SK-N-SH (cell line): ENCODE results near the gene ABLIM2. TPM values are rescaled to one million over a fixed set of nuclear protein-coding genes. Genes with fewer than 3 reads are reported as not detected.

Experiments
- CTCF ChIA-PET: fragments of 300-600, 350-600 bp; formaldehyde crosslinking; extraction: SDS; loops from one replicate; lab custom pipeline; 2021; lab: Yijun Ruan, JAX
- POLR2A ChIA-PET: fragments of 350-600 bp; sonication (Branson Sonifier 250); formaldehyde crosslinking; extraction: SDS; loops from one replicate; lab custom pipeline; 2020; ENCODE audit warnings: antibody characterized with exemption, inconsistent platforms; lab: Yijun Ruan, JAX
- DNase-seq: peaks from one replicate; pipeline ENCODE4 v3.0.0; 2012
- H2AFZ ChIP-seq: fragments of 200-600 bp; sonication (generic); 2 replicates; pipeline ENCODE4 v1.8.1; 2016; ENCODE audit warnings: antibody characterized with exemption, mild to moderate bottlenecking, low read depth
- H3F3A ChIP-seq: fragments of 200-600 bp; sonication (generic); replicated peaks from 2 replicates; pipeline ENCODE3; 2016; ENCODE audit warnings: antibody characterized with exemption, mild to moderate bottlenecking; ENCODE audit not compliant: insufficient read depth
- H3K27ac ChIP-seq, 2 experiments: fragments of 200-500 bp in 1 of 2; fragments of 200-600 bp in 1 of 2; sonication (Bioruptor generic) in 1 of 2; sonication (generic), shearing (Covaris generic) in 1 of 2; 2 replicates each; pipeline versions ENCODE4 v1.5.1 to v1.6.1; 2014 to 2016; ENCODE audit warnings: low read depth in 2 of 2, inconsistent platforms in 1 of 2, low read length in 1 of 2, mild to moderate bottlenecking in 1 of 2, mixed read lengths in 1 of 2
- H3K27me3 ChIP-seq: fragments of 200-600 bp; sonication (generic), shearing (Covaris generic); 2 replicates; pipeline ENCODE4 v1.6.1; 2016; ENCODE audit warnings: mixed run types; ENCODE audit not compliant: insufficient read depth
- H3K36me3 ChIP-seq, 2 experiments: fragments of 200-500 bp in 1 of 2; fragments of 200-600 bp in 1 of 2; sonication (Bioruptor generic) in 1 of 2; sonication (generic) in 1 of 2; replicated peaks in 1 of 2; 2 replicates each; pipeline versions ENCODE3 to v1.5.1; 2014 to 2016; ENCODE audit warnings: low read length in 1 of 2, mild to moderate bottlenecking in 1 of 2; ENCODE audit not compliant: insufficient read depth in 2 of 2, control insufficient read depth in 1 of 2
- H3K4me1 ChIP-seq, 2 experiments: fragments of 200-500 bp in 1 of 2; fragments of 200-600 bp in 1 of 2; sonication (Bioruptor generic) in 1 of 2; sonication (generic), shearing (Covaris generic) in 1 of 2; 2 replicates each; pipeline versions ENCODE4 v1.5.1 to v1.6.1; 2014 to 2016; ENCODE audit warnings: low read depth in 1 of 2, low read length in 1 of 2, mixed run types in 1 of 2; ENCODE audit not compliant: insufficient read depth in 2 of 2, control insufficient read depth in 1 of 2
- H3K4me2 ChIP-seq: fragments of 200-600 bp; sonication (generic), shearing (Covaris generic); 2 replicates; pipeline ENCODE4 v1.6.1; 2017; ENCODE audit warnings: mixed run types
- H3K4me3 ChIP-seq, 2 experiments: fragments of 200-500 bp in 1 of 2; fragments of 200-600 bp in 1 of 2; sonication (Bioruptor generic) in 1 of 2; sonication (generic), shearing (Covaris generic) in 1 of 2; 2 replicates each; pipeline versions ENCODE4 v1.5.1 to v1.8.1; 2014 to 2016; ENCODE audit warnings: low read depth in 2 of 2, inconsistent platforms in 1 of 2, low read length in 1 of 2, mild to moderate bottlenecking in 1 of 2, mixed read lengths in 1 of 2, moderate library complexity in 1 of 2
- H3K79me2 ChIP-seq: fragments of 200-600 bp; sonication (generic); 2 replicates; pipeline ENCODE4 v1.8.1; 2017; ENCODE audit warnings: mild to moderate bottlenecking; ENCODE audit not compliant: insufficient read depth
- H3K9ac ChIP-seq: fragments of 200-600 bp; sonication (generic); 2 replicates; pipeline ENCODE4 v1.6.1; 2017; ENCODE audit warnings: mixed run types
- H3K9me2 ChIP-seq: fragments of 200-600 bp; sonication (generic); 2 replicates; pipeline ENCODE4 v1.6.1; 2017; ENCODE audit warnings: mixed run types
- H3K9me3 ChIP-seq: fragments of 200-600 bp; sonication (generic); 2 replicates; pipeline ENCODE4 v1.6.1; 2017; ENCODE audit warnings: mixed run types, mild to moderate bottlenecking, moderate library complexity
- H4K20me1 ChIP-seq: fragments of 200-600 bp; sonication (generic); 2 replicates; pipeline ENCODE4 v1.6.1; 2017; ENCODE audit warnings: mild to moderate bottlenecking, mixed run types; ENCODE audit not compliant: insufficient read depth
- EP300 ChIP-seq, 2 experiments: IDR thresholded peaks; 2 replicates each; pipeline versions ENCODE4 v1.4.0 to v1.6.1; 2012; ENCODE audit warnings: borderline replicate concordance in 1 of 2, low read depth in 1 of 2, low read length in 1 of 2
- FOXM1 ChIP-seq: IDR thresholded peaks from 2 replicates; pipeline ENCODE4 v1.4.0; 2012; ENCODE audit warnings: low read depth, mild to moderate bottlenecking
- MEF2A ChIP-seq: IDR thresholded peaks from 2 replicates; pipeline ENCODE4 v1.4.0; 2012; ENCODE audit warnings: low read depth, borderline replicate concordance
- NFIC ChIP-seq: IDR thresholded peaks from 2 replicates; pipeline ENCODE4 v1.4.0; 2012; ENCODE audit warnings: borderline replicate concordance
- POLR2AphosphoS5 ChIP-seq: IDR thresholded peaks from 2 replicates; pipeline ENCODE4 v1.6.1; 2012; ENCODE audit warnings: low read depth, low read length
- RAD21 ChIP-seq: IDR thresholded peaks from 2 replicates; pipeline ENCODE4 v1.6.1; 2012; ENCODE audit warnings: mild to moderate bottlenecking, low read length
- RCOR1 ChIP-seq: fragments of 150-350 bp; IDR thresholded peaks from 2 replicates; pipeline ENCODE4 v1.6.1; 2017; ENCODE audit warnings: antibody characterized with exemption, low read length
- RXRA ChIP-seq: IDR thresholded peaks from 2 replicates; pipeline ENCODE4 v1.4.0; 2012; ENCODE audit warnings: low read depth, mild to moderate bottlenecking, borderline replicate concordance
- SMC3 ChIP-seq: IDR thresholded peaks from 2 replicates; pipeline ENCODE4 v1.6.1; 2012; ENCODE audit warnings: low read depth, low read length, improper control_type of control experiment
- TEAD4 ChIP-seq: IDR thresholded peaks from 2 replicates; pipeline ENCODE4 v1.4.0; 2012; ENCODE audit warnings: mild to moderate bottlenecking, borderline replicate concordance; ENCODE audit not compliant: insufficient read depth
- WGBS: methylation state at CpG from one replicate; pipeline ENCODE4 v1.1.6; 2017; ENCODE audit warnings: low lambda C conversion rate; 5-methylcytosine and 5-hydroxymethylcytosine counted together
- polyA plus RNA-seq, 3 experiments: library from polyadenylated mRNA; depleted of rRNA; stranded (reverse); fragments of >200 nt; gene quantifications; 2 replicates each; pipeline ENCODE4 v1.2.3, GENCODE V29; 2012
- TF ChIP-seq, protein P1 (sequence below): IDR thresholded peaks from 2 replicates; pipeline ENCODE4 v1.6.1; 2012; ENCODE audit warnings: mild to moderate bottlenecking, low read depth, low read length, moderate library complexity
- TF ChIP-seq, protein P2 (sequence below): IDR thresholded peaks from 2 replicates; pipeline ENCODE4 v1.4.0; 2012; ENCODE audit warnings: low read depth, borderline replicate concordance
- TF ChIP-seq, protein P3 (sequence below): fragments of 200-600 bp; sonication (generic); IDR thresholded peaks from 2 replicates; pipeline ENCODE4 v1.6.1; 2017; ENCODE audit warnings: antibody characterized with exemption, mild to moderate bottlenecking, moderate library complexity

The ABLIM2 gene
- polyA plus RNA-seq, 1 of the 3 experiments (the other 2 are of a cell fraction) = 0.53 TPM

DNA sequence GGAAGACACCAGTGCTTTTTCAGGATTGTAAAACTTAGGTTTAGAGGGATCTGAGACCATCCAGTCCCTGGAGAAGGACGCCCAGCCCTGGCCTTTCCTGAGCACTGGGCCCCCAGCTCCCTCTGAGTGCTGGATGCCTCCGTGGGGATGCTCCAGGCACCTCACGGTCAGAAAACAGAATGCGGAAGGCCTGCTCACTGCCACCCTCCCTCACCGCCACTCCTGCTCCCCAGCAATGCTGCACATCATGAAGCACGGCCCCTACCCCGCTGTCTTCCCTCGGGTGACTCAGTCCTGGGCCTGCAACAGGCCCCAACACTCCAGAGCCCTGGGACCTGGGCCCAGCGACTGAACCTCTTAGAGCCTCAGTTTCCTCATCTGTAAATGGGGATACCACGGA lies 26.2 kb downstream of the ABLIM2 start:
- H3K9ac ChIP-seq = no peak overlapping the region
- no peaks in the 10 kb centered on the region for H3K36me3 ChIP-seq
- no peak for TF ChIP-seq SMC3
- no peak for TF ChIP-seq POLR2AphosphoS5
- TF ChIP-seq TEAD4 = no peak
- no peak for TF ChIP-seq RXRA
- TF ChIP-seq, protein P1, sequence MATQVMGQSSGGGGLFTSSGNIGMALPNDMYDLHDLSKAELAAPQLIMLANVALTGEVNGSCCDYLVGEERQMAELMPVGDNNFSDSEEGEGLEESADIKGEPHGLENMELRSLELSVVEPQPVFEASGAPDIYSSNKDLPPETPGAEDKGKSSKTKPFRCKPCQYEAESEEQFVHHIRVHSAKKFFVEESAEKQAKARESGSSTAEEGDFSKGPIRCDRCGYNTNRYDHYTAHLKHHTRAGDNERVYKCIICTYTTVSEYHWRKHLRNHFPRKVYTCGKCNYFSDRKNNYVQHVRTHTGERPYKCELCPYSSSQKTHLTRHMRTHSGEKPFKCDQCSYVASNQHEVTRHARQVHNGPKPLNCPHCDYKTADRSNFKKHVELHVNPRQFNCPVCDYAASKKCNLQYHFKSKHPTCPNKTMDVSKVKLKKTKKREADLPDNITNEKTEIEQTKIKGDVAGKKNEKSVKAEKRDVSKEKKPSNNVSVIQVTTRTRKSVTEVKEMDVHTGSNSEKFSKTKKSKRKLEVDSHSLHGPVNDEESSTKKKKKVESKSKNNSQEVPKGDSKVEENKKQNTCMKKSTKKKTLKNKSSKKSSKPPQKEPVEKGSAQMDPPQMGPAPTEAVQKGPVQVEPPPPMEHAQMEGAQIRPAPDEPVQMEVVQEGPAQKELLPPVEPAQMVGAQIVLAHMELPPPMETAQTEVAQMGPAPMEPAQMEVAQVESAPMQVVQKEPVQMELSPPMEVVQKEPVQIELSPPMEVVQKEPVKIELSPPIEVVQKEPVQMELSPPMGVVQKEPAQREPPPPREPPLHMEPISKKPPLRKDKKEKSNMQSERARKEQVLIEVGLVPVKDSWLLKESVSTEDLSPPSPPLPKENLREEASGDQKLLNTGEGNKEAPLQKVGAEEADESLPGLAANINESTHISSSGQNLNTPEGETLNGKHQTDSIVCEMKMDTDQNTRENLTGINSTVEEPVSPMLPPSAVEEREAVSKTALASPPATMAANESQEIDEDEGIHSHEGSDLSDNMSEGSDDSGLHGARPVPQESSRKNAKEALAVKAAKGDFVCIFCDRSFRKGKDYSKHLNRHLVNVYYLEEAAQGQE = no peak
- TF ChIP-seq, protein P2, sequence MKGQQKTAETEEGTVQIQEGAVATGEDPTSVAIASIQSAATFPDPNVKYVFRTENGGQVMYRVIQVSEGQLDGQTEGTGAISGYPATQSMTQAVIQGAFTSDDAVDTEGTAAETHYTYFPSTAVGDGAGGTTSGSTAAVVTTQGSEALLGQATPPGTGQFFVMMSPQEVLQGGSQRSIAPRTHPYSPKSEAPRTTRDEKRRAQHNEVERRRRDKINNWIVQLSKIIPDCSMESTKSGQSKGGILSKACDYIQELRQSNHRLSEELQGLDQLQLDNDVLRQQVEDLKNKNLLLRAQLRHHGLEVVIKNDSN = no peak
- TF ChIP-seq RCOR1 = no peak
- no peak for TF ChIP-seq MEF2A
- TF ChIP-seq, protein P3, sequence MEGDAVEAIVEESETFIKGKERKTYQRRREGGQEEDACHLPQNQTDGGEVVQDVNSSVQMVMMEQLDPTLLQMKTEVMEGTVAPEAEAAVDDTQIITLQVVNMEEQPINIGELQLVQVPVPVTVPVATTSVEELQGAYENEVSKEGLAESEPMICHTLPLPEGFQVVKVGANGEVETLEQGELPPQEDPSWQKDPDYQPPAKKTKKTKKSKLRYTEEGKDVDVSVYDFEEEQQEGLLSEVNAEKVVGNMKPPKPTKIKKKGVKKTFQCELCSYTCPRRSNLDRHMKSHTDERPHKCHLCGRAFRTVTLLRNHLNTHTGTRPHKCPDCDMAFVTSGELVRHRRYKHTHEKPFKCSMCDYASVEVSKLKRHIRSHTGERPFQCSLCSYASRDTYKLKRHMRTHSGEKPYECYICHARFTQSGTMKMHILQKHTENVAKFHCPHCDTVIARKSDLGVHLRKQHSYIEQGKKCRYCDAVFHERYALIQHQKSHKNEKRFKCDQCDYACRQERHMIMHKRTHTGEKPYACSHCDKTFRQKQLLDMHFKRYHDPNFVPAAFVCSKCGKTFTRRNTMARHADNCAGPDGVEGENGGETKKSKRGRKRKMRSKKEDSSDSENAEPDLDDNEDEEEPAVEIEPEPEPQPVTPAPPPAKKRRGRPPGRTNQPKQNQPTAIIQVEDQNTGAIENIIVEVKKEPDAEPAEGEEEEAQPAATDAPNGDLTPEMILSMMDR = no peak
- TF ChIP-seq, all 33 proteins: peak for 0
- Histone ChIP-seq H3K9me2 (no peaks in the 10 kb centered on the region), H3F3A (no peaks in the 10 kb centered on the region), H3K27me3 (no peaks in the 10 kb centered on the region; the same call in 1 of the 2 replicates), H3K4me2 (no peak overlapping the region), H2AFZ (no peak overlapping the region), H4K20me1 (no peaks in the 10 kb centered on the region), H3K9me3 (no peaks in the 10 kb centered on the region), H3K4me1 (peaks cover 0 to 26% of the 10 kb centered on the region in 2 experiments; a peak in 1 of 4 replicates), H3K79me2 (no peaks in the 10 kb centered on the region), H3K4me3 (no peak overlapping the region), H3K27ac (no peak overlapping the region)
- WGBS = 44% methylated on average over 6 of the region's 10 CpGs
- CTCF ChIA-PET = no interaction called here
- POLR2A ChIA-PET = no interaction called here
- no peak for DNase-seq

DNA sequence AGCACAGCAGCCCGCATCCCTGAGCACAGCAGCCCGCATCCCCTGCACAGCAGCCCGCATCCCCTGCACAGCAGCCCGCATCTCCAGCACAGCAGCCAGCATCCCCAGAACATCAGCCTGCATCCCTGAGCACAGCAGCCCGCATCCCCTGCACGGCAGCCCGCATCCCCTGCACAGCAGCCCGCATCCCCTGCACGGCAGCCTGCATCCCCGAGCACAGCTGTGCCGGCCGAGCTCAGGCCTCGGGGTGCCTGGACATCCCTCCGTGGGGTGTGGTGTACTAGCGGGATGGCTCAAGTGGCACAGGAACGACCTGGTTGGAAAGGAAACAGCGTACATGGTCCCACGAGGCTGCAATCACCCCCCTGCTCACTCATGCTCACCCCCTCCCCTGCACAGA lies 26.8 kb downstream of the ABLIM2 start:
- Histone ChIP-seq H3K9me3 (no peaks in the 10 kb centered on the region), H3K27me3 (no peaks in the 10 kb centered on the region; the same call in 1 of the 2 replicates), H3F3A (no peaks in the 10 kb centered on the region), H3K9me2 (no peaks in the 10 kb centered on the region), H3K4me1 (peaks cover 0 to 29% of the 10 kb centered on the region in 2 experiments; a peak in 1 of 4 replicates), H4K20me1 (no peaks in the 10 kb centered on the region), H3K4me3 (no peak overlapping the region), H3K4me2 (no peak overlapping the region), H3K27ac (no peak overlapping the region), H2AFZ (no peak overlapping the region), H3K36me3 (no peaks in the 10 kb centered on the region), H3K79me2 (no peaks in the 10 kb centered on the region), H3K9ac (no peak overlapping the region)
- no peak for DNase-seq
- CTCF ChIA-PET = interaction anchor here (0.8 to 1.3 kb wide), 3 partner anchors 14 to 81 kb away, joined by 3 to 4 read pairs (median 3); no protein-coding TSS in a partner anchor
- 51% methylated on average over 13 of the region's 18 CpGs for WGBS
- TF ChIP-seq EP300 (IDR thresholded peaks at IDR 0.05; ENCODE audit: borderline replicate concordance in 1 of 2, low read depth in 1 of 2, low read length in 1 of 2) (no peak), NFIC (no peak), FOXM1 (no peak), TEAD4 (no peak), RAD21 (no peak)
- POLR2A ChIA-PET = no interaction called here
